ENCODE measurements around the gene LCOR.

GRCh38 chr10:96838529-96838928 lies 6.4 kb downstream of the LCOR start:
- TF ChIP-seq POLR2A (IDR thresholded peaks at IDR 0.05) (no peak), CTCF (IDR thresholded peaks at IDR 0.05) (no peak)
